ENCODE measurements around the gene DHRS2. TPM values are rescaled to one million over a fixed set of nuclear protein-coding genes. Genes with fewer than 3 reads are reported as not detected.

Gene DHRS2
- polyA plus RNA-seq, 1 donor from 2014 or later = 1.3 TPM

GRCh38 chr14:23629832-23630396, 6.2 kb upstream of the DHRS2 start:
- TF ChIP-seq POLR2AphosphoS5 (IDR thresholded peaks at IDR 0.05) (no peak), SMC3 (conservative IDR thresholded peaks at IDR 0.05; ENCODE audit: poor library complexity) (no peak), RAD21 (conservative IDR thresholded peaks at IDR 0.05) (no peak), TAF1 (IDR thresholded peaks at IDR 0.05; ENCODE audit: low read depth) (no peak), MXI1 (conservative IDR thresholded peaks at IDR 0.05; ENCODE audit: poor library complexity, severe bottlenecking) (no peak), EP300 (conservative IDR thresholded peaks at IDR 0.05; ENCODE audit: poor library complexity, severe bottlenecking) (no peak), EZH2 (IDR thresholded peaks at IDR 0.05; ENCODE audit: borderline replicate concordance, insufficient read depth, low read length, poor library complexity, severe bottlenecking) (no peak)
- TF ChIP-seq, protein P1, sequence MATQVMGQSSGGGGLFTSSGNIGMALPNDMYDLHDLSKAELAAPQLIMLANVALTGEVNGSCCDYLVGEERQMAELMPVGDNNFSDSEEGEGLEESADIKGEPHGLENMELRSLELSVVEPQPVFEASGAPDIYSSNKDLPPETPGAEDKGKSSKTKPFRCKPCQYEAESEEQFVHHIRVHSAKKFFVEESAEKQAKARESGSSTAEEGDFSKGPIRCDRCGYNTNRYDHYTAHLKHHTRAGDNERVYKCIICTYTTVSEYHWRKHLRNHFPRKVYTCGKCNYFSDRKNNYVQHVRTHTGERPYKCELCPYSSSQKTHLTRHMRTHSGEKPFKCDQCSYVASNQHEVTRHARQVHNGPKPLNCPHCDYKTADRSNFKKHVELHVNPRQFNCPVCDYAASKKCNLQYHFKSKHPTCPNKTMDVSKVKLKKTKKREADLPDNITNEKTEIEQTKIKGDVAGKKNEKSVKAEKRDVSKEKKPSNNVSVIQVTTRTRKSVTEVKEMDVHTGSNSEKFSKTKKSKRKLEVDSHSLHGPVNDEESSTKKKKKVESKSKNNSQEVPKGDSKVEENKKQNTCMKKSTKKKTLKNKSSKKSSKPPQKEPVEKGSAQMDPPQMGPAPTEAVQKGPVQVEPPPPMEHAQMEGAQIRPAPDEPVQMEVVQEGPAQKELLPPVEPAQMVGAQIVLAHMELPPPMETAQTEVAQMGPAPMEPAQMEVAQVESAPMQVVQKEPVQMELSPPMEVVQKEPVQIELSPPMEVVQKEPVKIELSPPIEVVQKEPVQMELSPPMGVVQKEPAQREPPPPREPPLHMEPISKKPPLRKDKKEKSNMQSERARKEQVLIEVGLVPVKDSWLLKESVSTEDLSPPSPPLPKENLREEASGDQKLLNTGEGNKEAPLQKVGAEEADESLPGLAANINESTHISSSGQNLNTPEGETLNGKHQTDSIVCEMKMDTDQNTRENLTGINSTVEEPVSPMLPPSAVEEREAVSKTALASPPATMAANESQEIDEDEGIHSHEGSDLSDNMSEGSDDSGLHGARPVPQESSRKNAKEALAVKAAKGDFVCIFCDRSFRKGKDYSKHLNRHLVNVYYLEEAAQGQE (IDR thresholded peaks at IDR 0.05; ENCODE audit: borderline replicate concordance) = no peak
- TF ChIP-seq, protein P2, sequence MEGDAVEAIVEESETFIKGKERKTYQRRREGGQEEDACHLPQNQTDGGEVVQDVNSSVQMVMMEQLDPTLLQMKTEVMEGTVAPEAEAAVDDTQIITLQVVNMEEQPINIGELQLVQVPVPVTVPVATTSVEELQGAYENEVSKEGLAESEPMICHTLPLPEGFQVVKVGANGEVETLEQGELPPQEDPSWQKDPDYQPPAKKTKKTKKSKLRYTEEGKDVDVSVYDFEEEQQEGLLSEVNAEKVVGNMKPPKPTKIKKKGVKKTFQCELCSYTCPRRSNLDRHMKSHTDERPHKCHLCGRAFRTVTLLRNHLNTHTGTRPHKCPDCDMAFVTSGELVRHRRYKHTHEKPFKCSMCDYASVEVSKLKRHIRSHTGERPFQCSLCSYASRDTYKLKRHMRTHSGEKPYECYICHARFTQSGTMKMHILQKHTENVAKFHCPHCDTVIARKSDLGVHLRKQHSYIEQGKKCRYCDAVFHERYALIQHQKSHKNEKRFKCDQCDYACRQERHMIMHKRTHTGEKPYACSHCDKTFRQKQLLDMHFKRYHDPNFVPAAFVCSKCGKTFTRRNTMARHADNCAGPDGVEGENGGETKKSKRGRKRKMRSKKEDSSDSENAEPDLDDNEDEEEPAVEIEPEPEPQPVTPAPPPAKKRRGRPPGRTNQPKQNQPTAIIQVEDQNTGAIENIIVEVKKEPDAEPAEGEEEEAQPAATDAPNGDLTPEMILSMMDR (IDR thresholded peaks at IDR 0.05; ENCODE audit: poor library complexity, severe bottlenecking) = no peak
- Histone ChIP-seq H3K9me2 (ENCODE audit: insufficient read depth, low read length) (no peaks in the 10 kb centered on the region), H3K36me3 (ENCODE audit: insufficient read depth, low read length) (no peaks in the 10 kb centered on the region), H3K4me2 (ENCODE audit: low read length) (no peak overlapping the region), H3K27me3 (ENCODE audit: insufficient read depth, low read depth, low read length) (no peaks in the 10 kb centered on the region), H4K20me1 (ENCODE audit: insufficient read depth) (no peaks in the 10 kb centered on the region), H3F3A (ENCODE audit: insufficient read depth, low read length, poor library complexity, severe bottlenecking) (no peaks in the 10 kb centered on the region), H3K79me2 (replicated peaks; ENCODE audit: insufficient read depth, low read length) (no peaks in the 10 kb centered on the region), H3K9ac (ENCODE audit: low read length) (no peak overlapping the region), H2AFZ (ENCODE audit: low read depth, low read length) (no peak overlapping the region), H3K9me3 (ENCODE audit: low read length) (peaks cover 2% of the 10 kb centered on the region), H3K4me3 (ENCODE audit: low read length) (no peak overlapping the region), H3K27ac (ENCODE audit: low read length) (no peak overlapping the region)

DNA sequence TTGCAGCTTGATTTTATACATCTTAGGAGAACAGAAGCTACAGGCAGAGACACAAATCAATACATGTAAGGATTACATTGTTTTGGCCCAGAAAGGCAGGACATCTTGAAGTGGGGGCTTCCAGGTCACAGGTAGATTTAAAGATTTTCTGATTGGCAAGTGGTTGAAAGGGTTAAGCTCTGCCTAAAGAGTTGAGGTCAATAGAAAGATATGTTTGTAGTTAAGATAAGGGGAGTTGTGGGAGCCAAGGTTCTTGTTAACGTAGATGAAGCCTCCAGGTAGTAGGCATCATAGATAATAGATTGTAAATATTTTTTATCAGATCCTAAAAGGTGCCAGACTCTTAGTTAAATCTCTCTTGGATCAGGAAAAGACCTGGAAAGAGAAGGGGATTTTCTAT, 5.5 kb upstream of the DHRS2 start:
- no peaks in the 10 kb centered on the region for H3F3A ChIP-seq (ENCODE audit: insufficient read depth, low read length, poor library complexity, severe bottlenecking)
- no peak overlapping the region for H3K27ac ChIP-seq (ENCODE audit: low read length)

More for the DNA sequence above, 5.5 kb upstream of the DHRS2 start:
- no peaks in the 10 kb centered on the region for H3K27me3 ChIP-seq (ENCODE audit: insufficient read depth, low read depth, low read length)
- TF ChIP-seq, protein P1 (IDR thresholded peaks at IDR 0.05; ENCODE audit: borderline replicate concordance) = no peak
- TF ChIP-seq, protein P2 (IDR thresholded peaks at IDR 0.05; ENCODE audit: poor library complexity, severe bottlenecking) = no peak
- TF ChIP-seq RAD21 (conservative IDR thresholded peaks at IDR 0.05) (no peak), POLR2AphosphoS5 (IDR thresholded peaks at IDR 0.05) (no peak), EZH2 (IDR thresholded peaks at IDR 0.05; ENCODE audit: borderline replicate concordance, insufficient read depth, low read length, poor library complexity, severe bottlenecking) (no peak), MXI1 (conservative IDR thresholded peaks at IDR 0.05; ENCODE audit: poor library complexity, severe bottlenecking) (no peak), SMC3 (conservative IDR thresholded peaks at IDR 0.05; ENCODE audit: poor library complexity) (no peak)
- no peaks in the 10 kb centered on the region for H3K79me2 ChIP-seq (replicated peaks; ENCODE audit: insufficient read depth, low read length)
- H2AFZ ChIP-seq (ENCODE audit: low read depth, low read length) = no peak overlapping the region
- H3K4me2 ChIP-seq (ENCODE audit: low read length) = no peak overlapping the region
- no peaks in the 10 kb centered on the region for H3K9me2 ChIP-seq (ENCODE audit: insufficient read depth, low read length)
- no peaks in the 10 kb centered on the region for H3K36me3 ChIP-seq (ENCODE audit: insufficient read depth, low read length)
- no peak overlapping the region for H3K9ac ChIP-seq (ENCODE audit: low read length)
- H4K20me1 ChIP-seq (ENCODE audit: insufficient read depth) = no peaks in the 10 kb centered on the region
- no peak overlapping the region for H3K4me3 ChIP-seq (ENCODE audit: low read length)
- no peaks in the 10 kb centered on the region for H3K9me3 ChIP-seq (ENCODE audit: low read length)
